ENCODE data around the gene GABBR2. TPM values are rescaled to one million over a fixed set of nuclear protein-coding genes. Genes with fewer than 3 reads are reported as not detected.

The GABBR2 gene
- total RNA-seq, 2 experiments from 2014 or later, result not detected

- CTCF ChIA-PET, result no interaction called here
- ATAC-seq, result no peak
Measured at GRCh38 chr9:98708103-98708932, 417 bp downstream of the GABBR2 start.

GRCh38 chr9:98707166-98708102, 1.3 kb downstream of the GABBR2 start:
- ATAC-seq (peak; percentile 36), DNase-seq (peak; percentile 45)
- H3K36me3 Mint-ChIP-seq, result no peaks in the 10 kb centered on the region
- H3K9me3 Mint-ChIP-seq (ENCODE audit: low read depth), result no peaks in the 10 kb centered on the region
- H3K4me1 Mint-ChIP-seq, result peaks cover 5% of the 10 kb centered on the region
- H3K27ac Mint-ChIP-seq, result no peak overlapping the region
- CTCF ChIA-PET, result interaction anchor here (1.4 kb wide), 1 partner anchor 68 kb away, joined by 4 read pairs; no protein-coding TSS in a partner anchor
- no peak overlapping the region for H3K4me3 Mint-ChIP-seq
- H3K27me3 Mint-ChIP-seq, result peaks cover 80% of the 10 kb centered on the region

More at GRCh38 chr9:98708103-98708932, 417 bp downstream of the GABBR2 start:
- peaks cover 77% of the 10 kb centered on the region for H3K27me3 Mint-ChIP-seq
- H3K4me1 Mint-ChIP-seq, result peaks cover 5% of the 10 kb centered on the region
- no peaks in the 10 kb centered on the region for H3K36me3 Mint-ChIP-seq
- DNase-seq, result no peak
- H3K27ac Mint-ChIP-seq, result no peak overlapping the region
- no peaks in the 10 kb centered on the region for H3K9me3 Mint-ChIP-seq (ENCODE audit: low read depth)
- H3K4me3 Mint-ChIP-seq, result no peak overlapping the region

GRCh38 chr9:98706651-98707165, 2.0 kb downstream of the GABBR2 start:
- Mint-ChIP-seq H3K36me3 (no peaks in the 10 kb centered on the region), H3K27ac (no peak overlapping the region), H3K27me3 (peaks cover 76% of the 10 kb centered on the region), H3K4me3 (no peak overlapping the region), H3K4me1 (peaks cover 5% of the 10 kb centered on the region), H3K9me3 (ENCODE audit: low read depth) (no peaks in the 10 kb centered on the region)
- DNase-seq (no peak), ATAC-seq (peak; percentile 16)
- CTCF ChIA-PET, result interaction anchor here (0.7 to 1.4 kb wide), 2 partner anchors 45 to 69 kb away, joined by 3 to 4 read pairs; no protein-coding TSS in a partner anchor

- peaks cover 72% of the 10 kb centered on the region for H3K27me3 Mint-ChIP-seq
- no peak for ATAC-seq
- DNase-seq, result no peak
- H3K4me3 Mint-ChIP-seq, result no peak overlapping the region
- peaks cover 4% of the 10 kb centered on the region for H3K4me1 Mint-ChIP-seq
- H3K36me3 Mint-ChIP-seq, result no peaks in the 10 kb centered on the region
- no peak overlapping the region for H3K27ac Mint-ChIP-seq
- H3K9me3 Mint-ChIP-seq (ENCODE audit: low read depth), result no peaks in the 10 kb centered on the region
- CTCF ChIA-PET, result no interaction called here
Measured at GRCh38 chr9:98702835-98703380, 5.8 kb downstream of the GABBR2 start.

GRCh38 chr9:98702340-98702739, 6.4 kb downstream of the GABBR2 start:
- no peak for ATAC-seq
- CTCF ChIA-PET, result no interaction called here
- Mint-ChIP-seq H3K27ac (no peak overlapping the region), H3K27me3 (peaks cover 66% of the 10 kb centered on the region), H3K9me3 (ENCODE audit: low read depth) (no peaks in the 10 kb centered on the region), H3K36me3 (no peaks in the 10 kb centered on the region), H3K4me3 (no peak overlapping the region), H3K4me1 (peaks cover 4% of the 10 kb centered on the region)
- DNase-seq, result no peak

- ATAC-seq, result no peak
- no peaks in the 10 kb centered on the region for H3K36me3 Mint-ChIP-seq
- no peak overlapping the region for H3K4me3 Mint-ChIP-seq
- CTCF ChIA-PET, result no interaction called here
- H3K27ac Mint-ChIP-seq, result no peak overlapping the region
- peaks cover under 1% of the 10 kb centered on the region for H3K4me1 Mint-ChIP-seq
- no peak for DNase-seq
- H3K27me3 Mint-ChIP-seq, result peaks cover 58% of the 10 kb centered on the region
- no peaks in the 10 kb centered on the region for H3K9me3 Mint-ChIP-seq (ENCODE audit: low read depth)
Measured at GRCh38 chr9:98701576-98701975, 7.2 kb downstream of the GABBR2 start.

GRCh38 chr9:98700801-98701200, 7.9 kb downstream of the GABBR2 start:
- Mint-ChIP-seq H3K36me3 (no peaks in the 10 kb centered on the region), H3K9me3 (ENCODE audit: low read depth) (no peaks in the 10 kb centered on the region), H3K27ac (no peak overlapping the region), H3K4me3 (no peak overlapping the region), H3K4me1 (no peaks in the 10 kb centered on the region), H3K27me3 (peaks cover 52% of the 10 kb centered on the region)
- ATAC-seq (no peak), DNase-seq (no peak)
- CTCF ChIA-PET, result interaction anchor here (1.4 kb wide), 1 partner anchor 75 kb away, joined by 3 read pairs; no protein-coding TSS in a partner anchor

GRCh38 chr9:98698856-98699255, 9.9 kb downstream of the GABBR2 start:
- ATAC-seq (no peak), DNase-seq (no peak)
- no peaks in the 10 kb centered on the region for H3K36me3 Mint-ChIP-seq
- no peaks in the 10 kb centered on the region for H3K4me1 Mint-ChIP-seq
- H3K4me3 Mint-ChIP-seq, result no peak overlapping the region
- CTCF ChIA-PET, result no interaction called here
- H3K9me3 Mint-ChIP-seq (ENCODE audit: low read depth), result no peaks in the 10 kb centered on the region
- peaks cover 45% of the 10 kb centered on the region for H3K27me3 Mint-ChIP-seq
- H3K27ac Mint-ChIP-seq, result no peak overlapping the region

GRCh38 chr9:98694943-98695342, 13.8 kb downstream of the GABBR2 start:
- no peaks in the 10 kb centered on the region for H3K9me3 Mint-ChIP-seq (ENCODE audit: low read depth)
- ATAC-seq (no peak), DNase-seq (no peak)
- CTCF ChIA-PET, result no interaction called here
- peaks cover 26% of the 10 kb centered on the region for H3K27me3 Mint-ChIP-seq
- no peaks in the 10 kb centered on the region for H3K36me3 Mint-ChIP-seq
- no peak overlapping the region for H3K27ac Mint-ChIP-seq
- H3K4me3 Mint-ChIP-seq, result no peak overlapping the region
- H3K4me1 Mint-ChIP-seq, result no peaks in the 10 kb centered on the region

- no peak for ATAC-seq
- Mint-ChIP-seq H3K4me3 (no peak overlapping the region), H3K27me3 (peaks cover 20% of the 10 kb centered on the region), H3K4me1 (no peaks in the 10 kb centered on the region), H3K9me3 (ENCODE audit: low read depth) (no peaks in the 10 kb centered on the region), H3K27ac (no peak overlapping the region), H3K36me3 (no peaks in the 10 kb centered on the region)
- no peak for DNase-seq
- CTCF ChIA-PET, result no interaction called here
Measured at GRCh38 chr9:98692392-98692791, 16.3 kb downstream of the GABBR2 start.

GRCh38 chr9:98691890-98692289, 16.8 kb downstream of the GABBR2 start:
- CTCF ChIA-PET, result no interaction called here
- peaks cover 20% of the 10 kb centered on the region for H3K27me3 Mint-ChIP-seq

GRCh38 chr9:98690686-98691085, 18.0 kb downstream of the GABBR2 start:
- ATAC-seq (no peak), DNase-seq (no peak)
- Mint-ChIP-seq H3K36me3 (no peaks in the 10 kb centered on the region), H3K27me3 (peaks cover 20% of the 10 kb centered on the region), H3K4me1 (peaks cover 2% of the 10 kb centered on the region), H3K27ac (no peak overlapping the region), H3K4me3 (no peak overlapping the region), H3K9me3 (ENCODE audit: low read depth) (no peaks in the 10 kb centered on the region)
- CTCF ChIA-PET, result no interaction called here

More at GRCh38 chr9:98691890-98692289, 16.8 kb downstream of the GABBR2 start:
- ATAC-seq, result no peak
- H3K27ac Mint-ChIP-seq, result no peak overlapping the region
- no peaks in the 10 kb centered on the region for H3K36me3 Mint-ChIP-seq
- H3K4me1 Mint-ChIP-seq, result peaks cover 1% of the 10 kb centered on the region
- no peaks in the 10 kb centered on the region for H3K9me3 Mint-ChIP-seq (ENCODE audit: low read depth)
- no peak for DNase-seq
- H3K4me3 Mint-ChIP-seq, result no peak overlapping the region
